Epithelial cell of prostate (primary cell): ENCODE measurements around the gene SPAG4.

Experiments
- DNase-seq: peaks from one replicate; pipeline ENCODE4 v3.0.0-alpha.2; 2011; ENCODE audit warnings: low read depth, low spot score
- H3K27ac ChIP-seq: fragments of 450-650 bp; 2 replicates; pipeline ENCODE4 v1.5.1; 2017; ENCODE audit warnings: mild to moderate bottlenecking

Gene SPAG4

DNA sequence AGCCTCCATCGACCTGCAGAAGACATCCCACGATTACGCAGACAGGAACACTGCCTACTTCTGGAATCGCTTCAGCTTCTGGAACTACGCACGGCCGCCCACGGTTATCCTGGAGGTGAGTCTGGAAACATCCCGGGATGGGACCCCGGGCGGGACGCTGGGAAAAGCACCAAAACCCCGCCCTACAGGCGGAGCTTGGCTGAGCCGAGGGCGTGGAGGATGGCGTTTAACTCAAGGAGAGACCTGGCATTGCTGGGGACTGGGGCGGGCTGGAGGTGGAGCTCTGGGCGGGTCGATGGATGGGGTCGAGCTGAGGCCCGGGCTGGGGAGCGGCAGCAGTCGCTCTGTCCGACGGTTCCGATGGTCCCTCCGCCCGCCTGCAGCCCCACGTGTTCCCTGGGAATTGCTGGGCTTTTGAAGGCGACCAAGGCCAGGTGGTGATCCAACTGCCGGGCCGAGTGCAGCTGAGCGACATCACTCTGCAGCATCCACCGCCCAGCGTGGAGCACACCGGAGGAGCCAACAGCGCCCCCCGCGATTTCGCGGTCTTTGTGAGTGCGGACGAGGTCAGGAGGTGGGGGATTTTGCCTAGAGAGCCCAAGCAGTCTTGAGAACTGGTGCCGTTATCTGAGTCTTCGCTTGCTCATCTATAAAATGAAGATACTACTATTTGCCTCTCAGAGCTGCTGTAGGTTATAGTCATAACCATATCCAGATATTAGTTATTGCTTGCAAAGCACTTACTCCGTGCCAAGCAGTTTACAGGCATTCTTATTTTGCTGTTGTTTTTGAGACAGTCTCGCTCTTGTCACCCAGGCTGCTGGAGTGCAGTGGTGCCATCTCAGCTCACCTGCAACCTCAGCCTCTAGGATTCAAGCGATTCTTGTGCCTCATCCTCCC is 3.8 kb downstream of the SPAG4 start:
- no peak overlapping the region for H3K27ac ChIP-seq
- DNase-seq, result no peak

GRCh38 chr20:35620818-35621559 is 5.4 kb downstream of the SPAG4 start:
- H3K27ac ChIP-seq, result no peak overlapping the region
- DNase-seq, result no peak

DNA sequence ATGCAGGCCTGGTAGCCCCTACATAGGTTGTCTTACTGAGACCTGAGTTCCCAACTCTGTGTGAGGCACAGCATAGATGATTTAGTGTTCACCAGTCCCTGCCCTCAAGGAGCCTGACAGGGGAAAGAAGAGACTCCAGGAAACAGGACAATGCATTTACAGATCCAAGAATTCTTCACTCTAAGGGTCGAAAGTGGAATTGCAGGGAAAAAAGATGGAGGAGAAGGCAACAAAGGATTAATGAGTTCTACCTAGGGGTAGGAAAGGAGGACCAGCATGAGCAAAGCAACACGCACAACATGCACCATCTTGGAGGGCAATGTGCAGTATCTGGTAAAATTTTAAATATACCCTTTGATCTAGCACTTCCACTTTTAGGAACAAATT is 5.9 kb downstream of the SPAG4 start:
- no peak overlapping the region for H3K27ac ChIP-seq
- no peak for DNase-seq

DNA sequence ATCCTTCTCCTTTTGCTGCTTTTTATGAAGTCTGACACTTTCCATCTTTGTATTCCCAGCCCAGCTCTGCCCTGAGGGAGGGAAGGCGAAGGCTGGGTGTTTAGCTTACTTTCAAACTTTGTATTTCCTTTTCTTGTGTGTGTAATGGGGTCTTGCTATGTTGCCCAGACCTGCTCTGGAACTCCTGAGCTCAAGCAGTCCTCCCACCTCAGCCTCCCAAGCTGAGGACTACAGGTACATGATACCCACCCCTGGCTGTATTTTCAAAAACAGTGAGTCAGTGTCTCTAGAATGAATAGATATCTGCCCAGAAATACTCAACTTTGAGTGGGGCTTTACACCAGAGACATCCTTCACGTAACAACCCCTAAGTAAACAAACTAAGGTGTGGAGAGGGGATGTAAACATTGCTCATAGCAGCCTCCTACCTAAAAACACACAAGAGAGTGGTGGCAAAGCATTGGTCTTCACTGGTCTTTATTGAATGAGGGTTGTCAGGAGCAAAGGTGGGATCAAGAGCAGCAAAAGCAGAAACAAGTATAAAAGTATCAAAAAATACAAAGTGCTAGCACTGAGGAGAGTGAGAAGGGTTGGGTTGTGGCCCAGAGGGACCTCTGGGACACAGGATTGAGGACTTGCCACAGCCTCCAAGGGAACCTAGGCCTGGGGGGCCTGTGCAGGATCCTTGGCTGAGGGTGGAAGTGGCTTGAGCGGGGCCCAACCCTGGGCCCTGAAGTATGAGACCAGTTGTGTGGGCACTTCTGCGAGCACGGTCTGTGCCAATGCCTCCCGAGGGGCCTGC is 10.2 kb downstream of the SPAG4 start:
- peak overlapping the region; percentile 44 for H3K27ac ChIP-seq
- DNase-seq, result no peak

GRCh38 chr20:35626386-35627001 is 10.9 kb downstream of the SPAG4 start:
- peak overlapping the region; percentile 44 for H3K27ac ChIP-seq
- peak; percentile 12 for DNase-seq

DNA sequence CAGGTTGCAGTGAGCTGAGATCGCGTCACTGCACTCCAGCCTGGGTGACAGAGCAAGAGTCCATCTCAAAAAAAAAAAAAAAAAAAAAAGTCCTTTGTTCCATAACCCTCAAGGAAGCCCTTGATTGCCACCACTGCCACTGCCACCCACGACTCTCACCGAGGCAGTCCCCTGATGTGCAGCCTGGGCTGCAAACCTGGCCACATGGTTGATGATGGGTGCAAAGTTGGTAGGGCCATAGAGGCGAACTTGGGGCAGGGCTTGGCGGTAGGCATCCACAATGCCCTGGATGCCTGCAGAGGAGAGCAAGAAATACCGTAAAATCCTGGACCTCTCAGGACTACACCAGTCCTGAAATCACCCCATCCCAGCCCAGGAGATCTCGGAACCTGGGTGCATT is 11.5 kb downstream of the SPAG4 start:
- H3K27ac ChIP-seq, result peak overlapping the region; percentile 44
- no peak for DNase-seq

GRCh38 chr20:35629427-35630145 is 14.0 kb downstream of the SPAG4 start:
- DNase-seq, result no peak
- H3K27ac ChIP-seq, result no peak overlapping the region

GRCh38 chr20:35630636-35631035 is 15.0 kb downstream of the SPAG4 start:
- DNase-seq, result no peak
- H3K27ac ChIP-seq, result no peak overlapping the region

GRCh38 chr20:35632539-35633115 is 17.0 kb downstream of the SPAG4 start:
- no peak for DNase-seq

DNA sequence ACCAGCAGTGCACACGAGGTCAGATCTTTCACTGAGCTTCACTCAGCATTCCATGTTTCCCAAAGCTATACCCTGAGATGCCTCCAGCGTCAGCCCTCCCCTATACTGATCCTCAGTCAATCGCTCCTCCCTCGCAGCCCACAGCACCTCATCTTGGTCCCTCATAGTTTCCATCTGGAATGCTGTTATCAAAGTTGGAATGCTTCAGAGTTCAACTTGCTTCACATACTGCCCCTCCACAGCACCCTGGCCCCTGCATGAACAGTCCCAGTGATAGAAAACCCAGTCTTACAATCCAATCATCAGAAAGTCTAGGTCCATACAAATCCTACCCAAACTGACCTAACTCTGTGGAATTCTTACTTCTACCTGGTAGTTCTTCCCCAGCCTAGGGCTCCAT is 20.0 kb downstream of the SPAG4 start:
- DNase-seq, result no peak

More at GRCh38 chr20:35632539-35633115, 17.0 kb downstream of the SPAG4 start:
- H3K27ac ChIP-seq, result no peak overlapping the region

DNA sequence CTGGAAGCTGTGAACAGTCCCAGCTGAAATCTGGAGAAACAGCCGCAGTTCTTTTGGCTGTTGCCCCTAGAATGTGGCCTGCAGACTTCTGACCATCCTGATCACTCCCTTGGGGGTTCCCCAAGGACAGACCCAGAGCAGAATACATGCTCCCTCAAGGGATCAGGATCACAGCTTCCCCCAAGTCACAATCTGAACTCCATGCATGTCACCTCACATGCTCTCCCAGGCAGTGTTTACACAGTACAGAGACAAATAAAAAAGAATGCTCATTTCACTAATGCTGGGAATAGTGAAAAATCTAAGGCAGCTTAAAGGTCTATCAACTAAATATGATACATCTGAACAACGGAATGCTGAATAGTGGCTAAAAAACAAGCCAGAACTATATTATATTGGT is 20.5 kb downstream of the SPAG4 start:
- no peak overlapping the region for H3K27ac ChIP-seq
- no peak for DNase-seq

More for the DNA sequence above, 20.0 kb downstream of the SPAG4 start:
- H3K27ac ChIP-seq, result no peak overlapping the region

GRCh38 chr20:35637276-35637675 is 21.6 kb downstream of the SPAG4 start:
- H3K27ac ChIP-seq, result no peak overlapping the region
- DNase-seq, result no peak

GRCh38 chr20:35638751-35639150 is 23.1 kb downstream of the SPAG4 start:
- DNase-seq, result no peak
- no peak overlapping the region for H3K27ac ChIP-seq

DNA sequence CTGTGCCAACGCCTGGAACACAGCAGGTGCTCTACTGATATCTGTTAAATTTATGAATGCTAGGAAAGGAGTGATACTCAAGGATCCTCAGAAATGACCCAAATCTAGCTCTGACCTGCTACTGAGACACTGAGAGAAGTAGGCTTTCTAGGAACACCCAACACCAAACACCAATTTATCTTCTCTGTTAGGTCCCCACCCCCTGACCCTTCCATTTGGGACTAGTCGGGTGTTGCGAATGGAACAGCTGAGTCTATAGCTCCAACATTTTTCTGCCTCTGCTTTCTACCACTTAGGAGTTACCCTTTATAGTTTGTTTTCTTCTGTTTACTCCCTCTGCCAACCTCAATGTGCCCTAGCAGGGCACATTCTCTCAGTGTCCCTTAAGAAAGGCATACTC is 25.1 kb downstream of the SPAG4 start:
- no peak overlapping the region for H3K27ac ChIP-seq
- DNase-seq, result no peak

- H3K27ac ChIP-seq, result no peak overlapping the region
- no peak for DNase-seq
Measured at GRCh38 chr20:35641743-35642142, 26.1 kb downstream of the SPAG4 start.

DNA sequence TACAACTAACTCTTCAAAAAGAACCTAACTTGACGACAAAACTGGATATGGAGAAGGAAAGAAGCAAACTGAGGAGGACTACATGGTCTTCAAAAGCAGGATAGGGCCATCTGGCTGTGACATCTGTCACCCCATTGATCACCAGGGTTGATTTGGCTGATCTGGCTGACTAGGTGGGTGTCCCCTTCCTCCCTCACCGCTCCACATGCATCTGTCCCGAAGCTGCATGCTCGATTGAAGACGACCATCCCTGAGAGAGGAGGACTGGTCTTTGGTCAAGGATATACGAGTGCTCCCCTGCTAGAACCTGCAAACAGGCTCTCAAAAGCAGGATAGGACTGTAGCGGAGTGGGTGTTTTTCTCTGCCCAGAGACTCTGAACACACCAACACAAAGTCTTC is 27.4 kb downstream of the SPAG4 start:
- H3K27ac ChIP-seq, result no peak overlapping the region
- DNase-seq, result no peak

GRCh38 chr20:35644806-35645205 is 29.2 kb downstream of the SPAG4 start:
- no peak overlapping the region for H3K27ac ChIP-seq
- DNase-seq, result no peak

DNA sequence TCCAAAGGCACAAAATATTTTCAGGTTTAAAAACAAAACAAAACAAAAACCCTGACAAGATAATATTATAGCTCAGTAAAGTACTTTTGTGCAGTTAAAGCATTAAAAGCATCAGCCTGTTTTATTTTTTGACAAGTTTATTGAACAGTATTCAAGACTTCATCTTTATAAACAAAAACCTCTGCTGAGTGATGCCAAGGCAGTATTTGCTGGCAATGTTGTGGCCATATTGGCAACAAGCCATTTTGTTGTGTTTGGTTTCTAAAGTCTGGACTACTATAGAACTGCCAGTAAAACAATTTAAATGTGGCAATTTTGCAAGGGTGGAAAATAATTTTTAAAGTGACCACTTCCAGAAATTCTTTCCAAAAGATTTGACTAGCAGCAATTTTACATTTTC is 33.2 kb downstream of the SPAG4 start:
- DNase-seq, result no peak
- H3K27ac ChIP-seq, result no peak overlapping the region

DNA sequence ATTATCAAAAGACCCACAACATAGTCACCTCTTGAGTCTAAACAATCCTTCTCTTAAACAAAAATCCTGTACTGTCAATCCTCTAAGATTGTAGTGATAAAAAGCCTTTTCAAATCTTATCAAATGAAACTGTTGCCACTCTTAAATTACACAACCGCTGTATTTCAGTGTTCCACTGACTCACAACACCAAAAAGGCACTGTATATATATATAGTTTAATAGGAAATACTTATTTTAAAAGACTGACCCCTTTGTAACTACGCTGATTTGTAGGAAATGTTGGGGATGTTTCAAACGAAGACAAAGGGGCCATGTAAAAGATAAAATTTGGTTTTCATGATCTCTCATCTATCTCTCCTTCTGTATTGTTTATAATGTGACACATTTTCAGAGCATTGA is 35.0 kb downstream of the SPAG4 start:
- no peak overlapping the region for H3K27ac ChIP-seq

More for the DNA sequence above, 35.0 kb downstream of the SPAG4 start:
- DNase-seq, result no peak
